Spleen (tissue), 11 donors: ENCODE measurements around the gene P2RY13. TPM values are rescaled to one million over a fixed set of nuclear protein-coding genes. Genes with fewer than 3 reads are reported as not detected.

Experiments
- DNase-seq: peaks from one replicate; pipeline ENCODE4 v3.0.0-alpha.2; 2020
- H3K27ac ChIP-seq, 8 donors: fragments of 200-600 bp; sonication (generic) in 7 of 8; 1 replicate in 4 of 8; 2 replicates in 4 of 8; pipeline versions ENCODE4 v1.5.0 to v1.8.0; 2016 to 2021; ENCODE audit warnings: inconsistent platforms in 4 of 8, mild to moderate bottlenecking in 4 of 8, moderate library complexity in 1 of 8
- H3K27me3 ChIP-seq, 7 donors: fragments of 200-600 bp; sonication (generic) in 6 of 7; replicated peaks in 1 of 7; 1 replicate in 4 of 7; 2 replicates in 3 of 7; pipeline versions ENCODE4 v1.5.0 to v1.8.0; 2016 to 2021; ENCODE audit warnings: inconsistent platforms in 3 of 7, mild to moderate bottlenecking in 1 of 7
- H3K36me3 ChIP-seq, 6 donors: fragments of 200-600 bp; sonication (generic) in 5 of 6; 1 replicate in 4 of 6; 2 replicates in 2 of 6; pipeline versions ENCODE4 v1.5.0 to v1.8.0; 2016 to 2021; ENCODE audit warnings: inconsistent platforms in 2 of 6
- H3K4me1 ChIP-seq, 6 donors: fragments of 200-600 bp; sonication (generic) in 5 of 6; 1 replicate in 3 of 6; 2 replicates in 3 of 6; pipeline versions ENCODE4 v1.5.0 to v1.8.0; 2016 to 2021; ENCODE audit warnings: inconsistent platforms in 3 of 6
- H3K4me3 ChIP-seq, 8 donors: fragments of 200-600 bp; sonication (generic) in 7 of 8; 1 replicate in 4 of 8; 2 replicates in 4 of 8; pipeline versions ENCODE4 v1.5.0 to v1.8.0; 2016 to 2021; ENCODE audit warnings: inconsistent platforms in 4 of 8, mild to moderate bottlenecking in 4 of 8, moderate library complexity in 2 of 8
- H3K9me3 ChIP-seq, 8 donors: fragments of 200-600 bp; sonication (generic) in 7 of 8; 1 replicate in 4 of 8; 2 replicates in 4 of 8; pipeline versions ENCODE4 v1.5.0 to v1.8.0; 2016 to 2021; ENCODE audit warnings: inconsistent platforms in 4 of 8
- POLR2A ChIP-seq, 3 donors: fragments of 450-650 bp; IDR thresholded peaks; one replicate each; pipeline ENCODE4 v1.5.1; 2017; ENCODE audit warnings: antibody characterized with exemption in 3 of 3, mild to moderate bottlenecking in 1 of 3
- POLR2AphosphoS5 ChIP-seq, 3 donors: sonication (generic); formaldehyde crosslinking; IDR thresholded peaks; one replicate each; pipeline ENCODE4 v1.5.1; 2017; ENCODE audit warnings: antibody characterized with exemption in 3 of 3
- WGBS, 5 donors: extraction: QIAGEN DNeasy Blood & Tissue Kit in 3 of 5; methylation state at CpG; one replicate each; pipeline versions ENCODE4 v1.1.5 to v1.1.7; 2013 to 2018; 5-methylcytosine and 5-hydroxymethylcytosine counted together
- intact Hi-C: fragments of 100-400 bp; cut with DNase I; formaldehyde crosslinking; loops from one replicate; pipeline ENCODE4 v1.15.0; 2023; ENCODE audit warnings: low total_unique reads
- polyA plus RNA-seq, 3 donors: library from polyadenylated mRNA; stranded (reverse); fragments of 200-250 nt; gene quantifications; one replicate each; pipeline ENCODE4 v1.2.1, GENCODE V29; 2013
- total RNA-seq, 7 donors: library from RNA; depleted of rRNA in 3 of 7; stranded (reverse); fragments of >200 nt in 3 of 7; fragmentation: NEBNext Ultra II Directional in 4 of 7; extraction: Animal tissue kit (Norgen Biotek cat#: 25700) in 4 of 7; gene quantifications; one replicate each; pipeline versions ENCODE4 v1.1.0 to v1.2.1, GENCODE V29; 2016 to 2021
- TF ChIP-seq, protein P1 (sequence below), 11 experiments: fragments of 200-600 bp in 7 of 11; fragments of 450-650 bp in 4 of 11; sonication (generic) in 4 of 11; IDR thresholded peaks in 8 of 11; conservative IDR thresholded peaks in 3 of 11; 1 replicate in 7 of 11; 2 replicates in 4 of 11; pipeline versions ENCODE4 v1.4.0 to v1.8.0; 2016 to 2021; ENCODE audit warnings: antibody characterized with exemption in 11 of 11, inconsistent platforms in 4 of 11, mild to moderate bottlenecking in 1 of 11
- donor health status: healthy with polysubstance abuse.
- donor health status: DM: no; HTN: no; CAD: no; lungs with moderate emphysema.
- donor health status: DM: no; HTN: no; CAD: no.
- donor health status: Bipolar disorder and iron deficiency.
- donor health status: healthy.
- donor health status: DM: no; HTN: no; CAD: no.
- donor health status: DM: yes; HTN: yes; CAD: no.

The P2RY13 gene
- total and polyA plus RNA-seq, 10 donors: 7.1 to 78.3 (median 39.2) TPM

DNA sequence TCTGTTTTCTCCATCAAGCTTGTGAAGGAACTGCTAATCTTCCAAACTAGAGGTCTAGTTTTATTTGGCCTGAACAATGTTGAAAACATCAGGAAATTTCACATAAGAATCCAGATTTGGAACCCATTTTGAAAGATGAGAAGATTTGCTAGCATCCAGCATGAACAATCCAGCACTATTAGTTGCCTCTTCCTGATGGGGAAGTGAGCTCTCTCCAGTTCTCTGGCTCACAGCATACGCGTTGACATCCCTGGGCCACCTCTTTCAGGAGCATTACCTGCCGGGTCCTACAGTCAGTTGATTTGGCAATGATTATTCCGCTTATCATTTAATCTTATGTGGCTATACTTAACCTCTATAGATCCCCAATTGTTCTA lies 23.6 kb downstream of the P2RY13 start:
- no peaks in the 10 kb centered on the region for H3K9me3 ChIP-seq
- no peaks in the 10 kb centered on the region for H3K27me3 ChIP-seq
- WGBS, 5 donors: 87 to 91% (median 88%) methylated on average over 4 of the region's 4 CpGs
- no peak overlapping the region for H3K4me3 ChIP-seq
- intact Hi-C loops: no loop called here
- H3K36me3 ChIP-seq: no peaks in the 10 kb centered on the region
- no peak for DNase-seq
- H3K4me1 ChIP-seq: peaks cover 0 to 10% (median 0%) of the 10 kb centered on the region in 6 donors
- H3K27ac ChIP-seq: no peak overlapping the region
- TF ChIP-seq, protein P1, sequence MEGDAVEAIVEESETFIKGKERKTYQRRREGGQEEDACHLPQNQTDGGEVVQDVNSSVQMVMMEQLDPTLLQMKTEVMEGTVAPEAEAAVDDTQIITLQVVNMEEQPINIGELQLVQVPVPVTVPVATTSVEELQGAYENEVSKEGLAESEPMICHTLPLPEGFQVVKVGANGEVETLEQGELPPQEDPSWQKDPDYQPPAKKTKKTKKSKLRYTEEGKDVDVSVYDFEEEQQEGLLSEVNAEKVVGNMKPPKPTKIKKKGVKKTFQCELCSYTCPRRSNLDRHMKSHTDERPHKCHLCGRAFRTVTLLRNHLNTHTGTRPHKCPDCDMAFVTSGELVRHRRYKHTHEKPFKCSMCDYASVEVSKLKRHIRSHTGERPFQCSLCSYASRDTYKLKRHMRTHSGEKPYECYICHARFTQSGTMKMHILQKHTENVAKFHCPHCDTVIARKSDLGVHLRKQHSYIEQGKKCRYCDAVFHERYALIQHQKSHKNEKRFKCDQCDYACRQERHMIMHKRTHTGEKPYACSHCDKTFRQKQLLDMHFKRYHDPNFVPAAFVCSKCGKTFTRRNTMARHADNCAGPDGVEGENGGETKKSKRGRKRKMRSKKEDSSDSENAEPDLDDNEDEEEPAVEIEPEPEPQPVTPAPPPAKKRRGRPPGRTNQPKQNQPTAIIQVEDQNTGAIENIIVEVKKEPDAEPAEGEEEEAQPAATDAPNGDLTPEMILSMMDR (IDR thresholded peaks at IDR 0.05 in 8 of 11, conservative IDR thresholded peaks at IDR 0.05 in 3 of 11): no peak
- TF ChIP-seq POLR2A (IDR thresholded peaks at IDR 0.05): no peak
- no peak for TF ChIP-seq POLR2AphosphoS5 (IDR thresholded peaks at IDR 0.05)

GRCh38 chr3:151305060-151305774 lies 24.1 kb downstream of the P2RY13 start:
- no peak for DNase-seq
- 68 to 77% (median 73%) methylated on average over 7 of the region's 7 CpGs for WGBS, 5 donors
- Histone ChIP-seq H3K4me1 (peaks cover 0 to 10% (median 0%) of the 10 kb centered on the region in 6 donors), H3K4me3 (no peak overlapping the region), H3K27me3 (no peaks in the 10 kb centered on the region), H3K27ac (no peak overlapping the region), H3K36me3 (no peaks in the 10 kb centered on the region), H3K9me3 (no peaks in the 10 kb centered on the region)
- TF ChIP-seq POLR2A (IDR thresholded peaks at IDR 0.05): no peak
- TF ChIP-seq POLR2AphosphoS5 (IDR thresholded peaks at IDR 0.05): no peak
- TF ChIP-seq, protein P1 (IDR thresholded peaks at IDR 0.05 in 8 of 11, conservative IDR thresholded peaks at IDR 0.05 in 3 of 11): no peak
- intact Hi-C loops: no loop called here

- Histone ChIP-seq H3K4me1 (peaks cover 0 to 10% (median 0%) of the 10 kb centered on the region in 6 donors), H3K27me3 (no peaks in the 10 kb centered on the region), H3K4me3 (no peak overlapping the region), H3K36me3 (no peaks in the 10 kb centered on the region), H3K27ac (no peak overlapping the region), H3K9me3 (no peaks in the 10 kb centered on the region)
- TF ChIP-seq POLR2A (IDR thresholded peaks at IDR 0.05): no peak
- intact Hi-C loops: no loop called here
- 63 to 75% (median 66%) methylated on average over 2 of the region's 2 CpGs for WGBS, 5 donors
- no peak for DNase-seq
Observed at GRCh38 chr3:151303751-151304150, 25.6 kb downstream of the P2RY13 start.

GRCh38 chr3:151301787-151302186 lies 27.6 kb downstream of the P2RY13 start:
- peaks cover 0 to 10% (median 0%) of the 10 kb centered on the region in 6 donors for H3K4me1 ChIP-seq
- H3K27me3 ChIP-seq: no peaks in the 10 kb centered on the region
- no peaks in the 10 kb centered on the region for H3K9me3 ChIP-seq
- DNase-seq: no peak
- intact Hi-C loops: no loop called here
- TF ChIP-seq, protein P1 (IDR thresholded peaks at IDR 0.05 in 8 of 11, conservative IDR thresholded peaks at IDR 0.05 in 3 of 11): no peak
- TF ChIP-seq POLR2AphosphoS5 (IDR thresholded peaks at IDR 0.05) (no peak), POLR2A (IDR thresholded peaks at IDR 0.05) (no peak)
- H3K36me3 ChIP-seq: no peaks in the 10 kb centered on the region
- no peak overlapping the region for H3K4me3 ChIP-seq
- WGBS, 5 donors: 76 to 91% (median 81%) methylated on average over 3 of the region's 3 CpGs
- peak overlapping the region in 1 of 8 donors; percentile 40 for H3K27ac ChIP-seq
